Heart right ventricle (tissue), 16 donors: ENCODE results near the gene VSTM2B. TPM values are rescaled to one million over a fixed set of nuclear protein-coding genes. Genes with fewer than 3 reads are reported as not detected.

ENCODE experiments used
- ATAC-seq, 8 donors: fragments of 200-7000 bp; cut with Tn5 transposase; one replicate each; pipeline ENCODE4 v1.9.1; 2020; ENCODE audit warnings: mild to moderate bottlenecking in 8 of 8, moderate library complexity in 8 of 8, moderate number of reproducible peaks in 1 of 8
- DNase-seq, 2 donors: peaks; one replicate each; pipeline ENCODE4 v3.0.0-alpha.2; 2020
- H3K27ac ChIP-seq, 10 donors: fragments of 200-600 bp; sonication (generic) in 2 of 10; one replicate each; pipeline versions ENCODE4 v1.5.0 to v1.8.0; 2020 to 2022; ENCODE audit warnings: mild to moderate bottlenecking in 3 of 10
- H3K27me3 ChIP-seq, 7 donors: fragments of 200-600 bp; one replicate each; pipeline ENCODE4 v1.8.0; 2021 to 2022; ENCODE audit warnings: mild to moderate bottlenecking in 2 of 7
- H3K36me3 ChIP-seq, 9 donors: fragments of 200-600 bp; sonication (generic) in 1 of 9; one replicate each; pipeline versions ENCODE4 v1.5.0 to v1.8.0; 2020 to 2022; ENCODE audit warnings: mild to moderate bottlenecking in 2 of 9
- H3K4me1 ChIP-seq, 9 donors: fragments of 200-600 bp; sonication (generic) in 1 of 9; one replicate each; pipeline versions ENCODE4 v1.5.0 to v1.8.0; 2020 to 2022; ENCODE audit warnings: mild to moderate bottlenecking in 4 of 9
- H3K4me3 ChIP-seq, 10 donors: fragments of 200-600 bp; sonication (generic) in 2 of 10; one replicate each; pipeline versions ENCODE4 v1.5.0 to v1.8.0; 2020 to 2022; ENCODE audit warnings: mild to moderate bottlenecking in 7 of 10, moderate library complexity in 2 of 10
- H3K9me3 ChIP-seq, 11 donors: fragments of 200-600 bp in 10 of 11; sonication (generic) in 2 of 11; one replicate each; pipeline versions ENCODE4 v1.5.0 to v1.8.0; 2013 to 2022; ENCODE audit warnings: mild to moderate bottlenecking in 2 of 11, control low read depth in 1 of 11, moderate library complexity in 1 of 11
- WGBS, 2 donors: extraction: QIAGEN DNeasy Blood & Tissue Kit; methylation state at CpG; one replicate each; pipeline ENCODE4 v1.1.7; 2013; ENCODE audit warnings: inconsistent platforms in 1 of 2; 5-methylcytosine and 5-hydroxymethylcytosine counted together
- intact Hi-C, 10 donors: fragments of 100-400 bp; cut with DNase I; formaldehyde crosslinking; loops; one replicate each; pipeline versions ENCODE4 v1.11.1 to v1.14.2; 2022
- polyA plus RNA-seq, 2 donors: library from polyadenylated mRNA; stranded (reverse); fragments of 200-250 nt; gene quantifications; one replicate each; pipeline ENCODE4 v1.2.3, GENCODE V29; 2013
- total RNA-seq, 10 donors: library from RNA; stranded (reverse); fragmentation: NEBNext Ultra II Directional in 3 of 10; extraction: Animal tissue kit (Norgen Biotek cat#: 25700) in 3 of 10; gene quantifications; one replicate each; pipeline versions ENCODE4 v1.2.1 to v1.2.4, GENCODE V29; 2021 to 2023
- TF ChIP-seq, protein P1 (sequence below), 9 donors: fragments of 200-600 bp; sonication (generic) in 2 of 9; IDR thresholded peaks; one replicate each; pipeline versions ENCODE4 v1.5.0 to v1.8.0; 2021 to 2022; ENCODE audit warnings: antibody characterized with exemption in 9 of 9, mild to moderate bottlenecking in 5 of 9, moderate library complexity in 1 of 9
- donor health status: Arrhythmogenic right ventricular cardiomyopathy.
- donor health status: ischemic (EF 13 %, LVEDD 7.1; RV severe dilation, severe dysfunction).
- donor health status: healthy with polysubstance abuse.
- donor health status: DM: no; HTN: yes; CAD: no.
- donor health status: DM: no; HTN: no; CAD: no.
- donor health status: ischemic (EF 25% LVEDD 6.9; RV normal size, moderate dysfunction).
- donor health status: ischemic (EF 25% LVEDD 5.7; RV mildly dilated, moderate dysfunction).
- donor health status: healthy.
- donor health status: DM: yes; HTN: yes; CAD: no.
- donor health status: Ischemic cardiomyopathy.
- donor health status: ischemic (EF 35%, LVEDD 5.7; RV mildly dilated, moderate dysfunction).
- donor health status: nonischemic (EF 11% LVEDD 7.7; RV severe dilation, severe dysfunction).
- donor health status: DM: yes; HTN: yes; CAD: no.
- donor health status: PGD.
- donor health status: ischemic (EF 29% LVEDD 5.4; RV normal size, mild dysfunction).
- donor health status: nonischemic (EF 23%, LVEDD 6.1; RV moderate dilation, normal function).

The VSTM2B gene
- total and polyA plus RNA-seq, 12 donors = not detected

DNA sequence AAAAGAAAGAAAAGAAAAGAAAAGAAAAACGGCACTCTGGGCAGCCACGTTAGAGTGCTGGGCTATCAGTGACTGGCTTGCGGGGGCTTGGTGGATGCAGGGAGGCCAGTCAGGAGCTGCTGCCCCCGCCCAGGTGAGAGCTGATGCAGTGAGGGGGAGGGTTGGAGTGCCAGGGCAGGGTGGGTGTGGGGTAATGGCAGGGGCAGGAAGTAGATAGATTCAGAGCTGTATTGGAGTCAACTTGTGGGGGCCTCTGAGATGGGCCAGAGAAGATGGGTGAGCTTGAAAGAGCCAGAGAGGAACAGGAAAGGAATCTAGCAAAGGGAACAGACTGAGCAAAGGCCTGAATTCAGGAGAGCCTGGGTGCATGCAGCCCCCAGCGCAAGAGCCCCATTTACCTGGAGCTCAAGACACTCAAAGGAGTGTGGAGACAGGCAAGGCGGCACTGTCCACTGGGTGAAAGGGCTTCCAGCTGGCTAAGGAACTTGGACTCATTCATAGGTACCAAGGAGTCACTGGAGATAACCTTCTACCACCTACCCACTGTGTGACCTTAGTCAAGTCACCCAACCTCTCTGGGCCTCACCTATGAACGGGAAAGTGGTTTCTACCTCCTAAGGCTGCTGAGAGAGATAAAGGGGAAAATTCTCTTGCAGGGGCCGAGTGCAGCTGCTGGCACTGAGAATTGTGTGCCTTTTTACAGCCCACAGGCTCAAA is 20.2 kb downstream of the VSTM2B start:
- DNase-seq = no peak
- Histone ChIP-seq H3K27me3 (peaks cover 0 to 25% (median 5%) of the 10 kb centered on the region in 7 donors), H3K4me1 (no peaks in the 10 kb centered on the region), H3K27ac (no peak overlapping the region), H3K9me3 (peaks cover 0 to 3% (median 0%) of the 10 kb centered on the region in 11 donors), H3K36me3 (no peaks in the 10 kb centered on the region), H3K4me3 (no peak overlapping the region)
- 74 to 76% methylated on average over 8 of the region's 8 CpGs for WGBS, 2 donors
- intact Hi-C loops = no loop called here
- TF ChIP-seq, protein P1, sequence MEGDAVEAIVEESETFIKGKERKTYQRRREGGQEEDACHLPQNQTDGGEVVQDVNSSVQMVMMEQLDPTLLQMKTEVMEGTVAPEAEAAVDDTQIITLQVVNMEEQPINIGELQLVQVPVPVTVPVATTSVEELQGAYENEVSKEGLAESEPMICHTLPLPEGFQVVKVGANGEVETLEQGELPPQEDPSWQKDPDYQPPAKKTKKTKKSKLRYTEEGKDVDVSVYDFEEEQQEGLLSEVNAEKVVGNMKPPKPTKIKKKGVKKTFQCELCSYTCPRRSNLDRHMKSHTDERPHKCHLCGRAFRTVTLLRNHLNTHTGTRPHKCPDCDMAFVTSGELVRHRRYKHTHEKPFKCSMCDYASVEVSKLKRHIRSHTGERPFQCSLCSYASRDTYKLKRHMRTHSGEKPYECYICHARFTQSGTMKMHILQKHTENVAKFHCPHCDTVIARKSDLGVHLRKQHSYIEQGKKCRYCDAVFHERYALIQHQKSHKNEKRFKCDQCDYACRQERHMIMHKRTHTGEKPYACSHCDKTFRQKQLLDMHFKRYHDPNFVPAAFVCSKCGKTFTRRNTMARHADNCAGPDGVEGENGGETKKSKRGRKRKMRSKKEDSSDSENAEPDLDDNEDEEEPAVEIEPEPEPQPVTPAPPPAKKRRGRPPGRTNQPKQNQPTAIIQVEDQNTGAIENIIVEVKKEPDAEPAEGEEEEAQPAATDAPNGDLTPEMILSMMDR (IDR thresholded peaks at IDR 0.05) = no peak
- no peak for ATAC-seq

DNA sequence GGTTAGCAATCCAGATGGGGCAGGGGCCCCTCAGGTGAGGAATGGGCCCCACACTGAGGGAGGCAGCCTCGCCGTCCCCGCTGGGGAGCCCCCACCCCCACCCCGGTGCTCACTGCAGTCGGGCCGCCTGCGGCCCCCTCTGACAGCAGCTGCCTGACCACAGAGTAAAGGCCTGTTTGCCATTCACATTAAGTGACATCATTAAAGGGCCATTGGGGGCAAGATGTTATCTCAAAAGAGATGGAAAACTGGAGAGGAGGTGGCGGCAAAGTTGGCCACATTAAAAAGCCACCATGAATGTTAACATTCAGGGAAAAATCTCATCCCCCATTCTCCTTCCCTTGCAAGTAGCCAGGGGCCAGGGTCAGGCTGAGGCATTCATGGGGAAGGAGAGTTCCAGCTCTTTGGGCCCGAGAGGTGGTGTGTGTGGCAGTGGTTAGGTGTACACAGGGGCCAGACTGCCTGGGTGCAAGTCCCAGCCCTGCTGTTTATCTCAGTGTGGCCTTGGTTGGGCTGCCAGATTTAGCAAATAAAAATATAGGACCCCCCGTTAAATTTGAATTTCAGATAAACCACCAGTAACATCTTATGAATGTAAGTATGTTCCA is 20.9 kb downstream of the VSTM2B start:
- H3K4me1 ChIP-seq = no peaks in the 10 kb centered on the region
- 35 to 40% methylated on average over 10 of the region's 10 CpGs for WGBS, 2 donors
- ATAC-seq = no peak
- no peak overlapping the region for H3K27ac ChIP-seq
- no peak for DNase-seq
- TF ChIP-seq, protein P1 (IDR thresholded peaks at IDR 0.05) = no peak
- H3K9me3 ChIP-seq = peaks cover 0 to 3% (median 0%) of the 10 kb centered on the region in 11 donors
- H3K27me3 ChIP-seq = peaks cover 0 to 28% (median 5%) of the 10 kb centered on the region in 7 donors
- no peaks in the 10 kb centered on the region for H3K36me3 ChIP-seq
- intact Hi-C loops = no loop called here
- no peak overlapping the region for H3K4me3 ChIP-seq

DNA sequence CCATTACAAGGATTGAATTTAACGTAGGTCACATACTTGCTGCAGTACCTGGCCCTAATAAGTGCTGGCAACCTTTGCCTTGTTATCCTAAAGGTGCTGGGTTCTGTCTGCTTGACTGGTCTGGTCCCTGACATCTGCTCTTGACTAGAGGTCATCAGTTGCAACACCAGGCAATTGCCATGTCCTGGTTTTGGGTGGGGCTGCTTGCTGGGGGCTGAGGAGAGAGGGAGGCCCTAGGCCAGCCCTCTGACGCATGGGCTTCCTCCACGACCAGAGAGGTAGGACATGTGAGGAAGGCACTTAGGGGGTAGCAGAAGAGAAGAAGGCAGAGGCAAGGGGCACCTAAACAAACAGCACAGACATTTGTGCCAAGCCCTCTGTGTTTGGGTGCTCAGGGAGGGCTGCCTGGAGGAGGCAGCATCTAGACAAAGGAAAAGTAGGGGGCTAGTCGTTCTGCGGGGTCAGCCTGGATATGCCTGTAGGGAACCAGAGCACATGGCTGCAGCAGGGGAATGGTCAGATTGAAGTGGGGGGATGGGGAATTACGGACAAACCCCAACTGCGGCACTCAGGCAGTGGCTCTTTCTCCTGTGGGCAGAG is 21.7 kb downstream of the VSTM2B start:
- no peaks in the 10 kb centered on the region for H3K36me3 ChIP-seq
- H3K27ac ChIP-seq = no peak overlapping the region
- intact Hi-C loops = no loop called here
- no peak for DNase-seq
- peaks cover 0 to 3% (median 0%) of the 10 kb centered on the region in 11 donors for H3K9me3 ChIP-seq
- H3K4me1 ChIP-seq = no peaks in the 10 kb centered on the region
- no peak for ATAC-seq
- H3K4me3 ChIP-seq = no peak overlapping the region
- 72 to 76% methylated on average over 7 of the region's 7 CpGs for WGBS, 2 donors
- H3K27me3 ChIP-seq = peaks cover 0 to 31% (median 5%) of the 10 kb centered on the region in 7 donors
- TF ChIP-seq, protein P1 (IDR thresholded peaks at IDR 0.05) = no peak

DNA sequence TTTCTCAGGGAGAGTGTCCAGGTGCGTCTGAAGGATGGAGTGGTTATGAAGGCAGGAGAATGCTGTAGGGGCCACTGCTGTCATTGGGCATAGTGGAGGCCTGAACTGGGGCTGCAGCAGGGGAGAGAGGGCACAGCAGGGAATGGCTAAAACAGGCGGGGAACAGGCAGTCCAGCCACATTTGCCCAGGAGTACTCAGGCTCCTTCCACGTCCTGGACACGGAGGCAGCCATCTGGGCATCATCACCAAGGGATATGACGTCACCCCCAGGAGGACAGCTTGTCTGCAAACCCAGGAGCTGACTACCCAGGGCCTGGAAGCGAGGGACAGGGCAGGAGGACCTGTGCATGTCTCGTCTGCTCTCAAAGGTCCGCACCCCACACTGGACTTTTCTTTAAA is 22.2 kb downstream of the VSTM2B start:
- H3K27ac ChIP-seq = no peak overlapping the region
- H3K4me3 ChIP-seq = no peak overlapping the region
- H3K4me1 ChIP-seq = no peaks in the 10 kb centered on the region
- peaks cover 0 to 31% (median 5%) of the 10 kb centered on the region in 7 donors for H3K27me3 ChIP-seq
- TF ChIP-seq, protein P1 (IDR thresholded peaks at IDR 0.05) = no peak
- 47 to 51% methylated on average over 8 of the region's 8 CpGs for WGBS, 2 donors
- DNase-seq = no peak
- intact Hi-C loops = no loop called here
- peaks cover 0 to 3% (median 0%) of the 10 kb centered on the region in 11 donors for H3K9me3 ChIP-seq
- ATAC-seq = no peak
- no peaks in the 10 kb centered on the region for H3K36me3 ChIP-seq
